Ecto neural progenitor cell (in vitro differentiated cells): ENCODE results near the gene CDC42SE2.

Source experiments
- DNase-seq: peaks from one replicate; pipeline ENCODE4 v3.0.0-alpha.2; 2018; ENCODE audit warnings: low spot score

CDC42SE2 gene

DNA sequence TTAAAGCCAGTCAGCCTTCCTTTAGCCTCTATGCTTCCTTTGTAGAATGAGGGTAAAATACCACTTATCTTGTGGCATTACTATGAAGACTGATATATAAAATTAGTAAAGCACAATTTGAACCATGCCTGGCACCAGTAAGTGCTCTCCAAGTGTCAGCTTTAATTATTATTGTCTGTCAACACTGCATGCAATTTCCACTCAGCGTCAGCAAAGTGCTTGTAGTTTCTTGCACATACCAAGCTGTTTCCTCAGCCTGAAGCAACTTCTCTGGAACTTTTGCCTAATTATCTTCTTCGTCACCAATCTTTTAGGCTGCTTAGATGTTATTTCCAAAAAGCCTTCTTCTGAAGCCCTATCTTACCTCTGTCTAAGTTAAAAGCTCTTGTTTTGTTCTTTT lies 177.3 kb downstream of the CDC42SE2 start:
- no peak for DNase-seq
